Uterus (tissue), 2 donors: ENCODE results near the gene DMBX1.

ENCODE experiments used
- POLR2A ChIP-seq, 2 donors: fragments of 450-650 bp; IDR thresholded peaks; one replicate each; pipeline ENCODE4 v1.6.1; 2016; ENCODE audit warnings: antibody characterized with exemption in 2 of 2, mild to moderate bottlenecking in 1 of 2, moderate library complexity in 1 of 2
- TF ChIP-seq, protein P1 (sequence below), 4 experiments: fragments of 200-600 bp in 2 of 4; fragments of 450-650 bp in 2 of 4; sonication (generic) in 2 of 4; IDR thresholded peaks; one replicate each; pipeline ENCODE4 v1.5.1; 2016 to 2019; ENCODE audit warnings: antibody characterized with exemption in 4 of 4, mild to moderate bottlenecking in 2 of 4, moderate library complexity in 1 of 4

- no peak for TF ChIP-seq POLR2A (IDR thresholded peaks at IDR 0.05)
- TF ChIP-seq, protein P1, sequence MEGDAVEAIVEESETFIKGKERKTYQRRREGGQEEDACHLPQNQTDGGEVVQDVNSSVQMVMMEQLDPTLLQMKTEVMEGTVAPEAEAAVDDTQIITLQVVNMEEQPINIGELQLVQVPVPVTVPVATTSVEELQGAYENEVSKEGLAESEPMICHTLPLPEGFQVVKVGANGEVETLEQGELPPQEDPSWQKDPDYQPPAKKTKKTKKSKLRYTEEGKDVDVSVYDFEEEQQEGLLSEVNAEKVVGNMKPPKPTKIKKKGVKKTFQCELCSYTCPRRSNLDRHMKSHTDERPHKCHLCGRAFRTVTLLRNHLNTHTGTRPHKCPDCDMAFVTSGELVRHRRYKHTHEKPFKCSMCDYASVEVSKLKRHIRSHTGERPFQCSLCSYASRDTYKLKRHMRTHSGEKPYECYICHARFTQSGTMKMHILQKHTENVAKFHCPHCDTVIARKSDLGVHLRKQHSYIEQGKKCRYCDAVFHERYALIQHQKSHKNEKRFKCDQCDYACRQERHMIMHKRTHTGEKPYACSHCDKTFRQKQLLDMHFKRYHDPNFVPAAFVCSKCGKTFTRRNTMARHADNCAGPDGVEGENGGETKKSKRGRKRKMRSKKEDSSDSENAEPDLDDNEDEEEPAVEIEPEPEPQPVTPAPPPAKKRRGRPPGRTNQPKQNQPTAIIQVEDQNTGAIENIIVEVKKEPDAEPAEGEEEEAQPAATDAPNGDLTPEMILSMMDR (IDR thresholded peaks at IDR 0.05): no peak
Measured at GRCh38 chr1:46488343-46489168, 1.1 kb upstream of the DMBX1 start.
